KMS-11 (cell line): ENCODE results near the gene ESYT1.

Experiments
- H2AFZ ChIP-seq: fragments of 200-600 bp; sonication (generic); 2 replicates; pipeline ENCODE4 v1.6.1; 2016; ENCODE audit warnings: antibody characterized with exemption, mixed run types, low read depth
- H3K27ac ChIP-seq: fragments of 200-600 bp; sonication (generic); 2 replicates; pipeline ENCODE4 v1.6.1; 2016; ENCODE audit warnings: mild to moderate bottlenecking, mixed run types
- H3K27me3 ChIP-seq: fragments of 200-600 bp; sonication (generic); 2 replicates; pipeline ENCODE4 v1.6.1; 2017; ENCODE audit warnings: mild to moderate bottlenecking, low read depth, mixed run types, moderate library complexity; ENCODE audit not compliant: insufficient read depth
- H3K36me3 ChIP-seq: fragments of 200-600 bp; sonication (generic); 2 replicates; pipeline ENCODE4 v1.6.1; 2017; ENCODE audit warnings: mild to moderate bottlenecking, mixed run types; ENCODE audit not compliant: insufficient read depth
- H3K4me1 ChIP-seq: fragments of 200-600 bp; sonication (generic); 2 replicates; pipeline ENCODE4 v1.6.1; 2016; ENCODE audit warnings: mild to moderate bottlenecking, low read depth, mixed run types; ENCODE audit not compliant: poor library complexity, severe bottlenecking
- H3K4me2 ChIP-seq: fragments of 200-600 bp; sonication (generic); 2 replicates; pipeline ENCODE4 v1.7.0; 2016; ENCODE audit warnings: mild to moderate bottlenecking, mixed run types
- H3K4me3 ChIP-seq: fragments of 200-600 bp; sonication (generic); IDR thresholded peaks from 2 replicates; pipeline ENCODE4 v1.6.1; 2017; ENCODE audit warnings: low read depth, low read length, mixed read lengths; ENCODE audit not compliant: insufficient read depth
- H3K79me2 ChIP-seq: fragments of 200-600 bp; sonication (generic); 2 replicates; pipeline ENCODE4 v1.6.1; 2016; ENCODE audit warnings: low read depth, mixed run types; ENCODE audit not compliant: insufficient read depth
- H3K9ac ChIP-seq: fragments of 200-600 bp; sonication (generic); 2 replicates; pipeline ENCODE4 v1.6.1; 2016; ENCODE audit warnings: mild to moderate bottlenecking, mixed run types
- H4K20me1 ChIP-seq: fragments of 200-600 bp; sonication (generic); 2 replicates; pipeline ENCODE4 v1.6.1; 2016; ENCODE audit warnings: mild to moderate bottlenecking, mixed run types; ENCODE audit not compliant: insufficient read depth
- TF ChIP-seq, protein P1 (sequence below): fragments of 200-600 bp; sonication (generic); conservative IDR thresholded peaks from 2 replicates; pipeline ENCODE4 v1.6.1; 2017; ENCODE audit warnings: low read depth, mild to moderate bottlenecking, antibody characterized with exemption, low read length, moderate library complexity, mixed read lengths

The ESYT1 gene

DNA sequence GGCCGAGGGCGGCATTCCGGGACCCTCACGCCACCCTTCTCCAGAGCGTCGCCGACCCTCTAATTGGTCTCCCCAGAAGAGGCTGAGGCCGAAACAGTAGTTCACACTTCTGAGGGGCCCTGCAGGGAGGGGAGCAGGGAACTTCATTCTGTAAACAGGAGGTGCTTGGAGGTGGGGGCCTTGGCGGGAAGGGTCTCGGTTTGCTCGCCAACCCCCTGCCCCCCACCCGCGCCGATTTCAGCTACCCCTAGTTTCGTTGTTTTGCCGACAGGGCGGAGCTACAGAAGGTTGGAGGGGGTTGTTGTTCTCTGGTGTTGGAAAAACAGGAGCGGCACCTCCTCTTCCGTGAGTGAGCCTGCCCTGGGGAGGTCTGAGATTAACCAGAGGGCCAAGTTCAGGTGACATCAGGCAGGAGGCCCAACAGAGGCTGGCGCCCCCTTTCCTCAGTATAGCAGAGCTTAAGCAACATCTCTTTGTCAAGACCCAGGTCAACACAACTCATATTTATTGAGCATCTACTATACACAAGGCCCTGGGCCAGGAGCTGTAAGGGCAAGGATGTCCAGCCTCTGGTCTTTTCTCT lies 47.4 kb upstream of the ESYT1 start:
- no peaks in the 10 kb centered on the region for H4K20me1 ChIP-seq
- no peaks in the 10 kb centered on the region for H3K36me3 ChIP-seq
- H3K4me1 ChIP-seq: peaks cover 13% of the 10 kb centered on the region
- H3K27me3 ChIP-seq: peaks cover 33% of the 10 kb centered on the region; the same call in 1 of the 2 replicates
- no peaks in the 10 kb centered on the region for H3K79me2 ChIP-seq
- no peak overlapping the region for H3K27ac ChIP-seq
- peak overlapping the region; percentile 88; the same call in 1 of the 2 replicates for H3K4me2 ChIP-seq
- no peak overlapping the region for H3K4me3 ChIP-seq
- TF ChIP-seq, protein P1, sequence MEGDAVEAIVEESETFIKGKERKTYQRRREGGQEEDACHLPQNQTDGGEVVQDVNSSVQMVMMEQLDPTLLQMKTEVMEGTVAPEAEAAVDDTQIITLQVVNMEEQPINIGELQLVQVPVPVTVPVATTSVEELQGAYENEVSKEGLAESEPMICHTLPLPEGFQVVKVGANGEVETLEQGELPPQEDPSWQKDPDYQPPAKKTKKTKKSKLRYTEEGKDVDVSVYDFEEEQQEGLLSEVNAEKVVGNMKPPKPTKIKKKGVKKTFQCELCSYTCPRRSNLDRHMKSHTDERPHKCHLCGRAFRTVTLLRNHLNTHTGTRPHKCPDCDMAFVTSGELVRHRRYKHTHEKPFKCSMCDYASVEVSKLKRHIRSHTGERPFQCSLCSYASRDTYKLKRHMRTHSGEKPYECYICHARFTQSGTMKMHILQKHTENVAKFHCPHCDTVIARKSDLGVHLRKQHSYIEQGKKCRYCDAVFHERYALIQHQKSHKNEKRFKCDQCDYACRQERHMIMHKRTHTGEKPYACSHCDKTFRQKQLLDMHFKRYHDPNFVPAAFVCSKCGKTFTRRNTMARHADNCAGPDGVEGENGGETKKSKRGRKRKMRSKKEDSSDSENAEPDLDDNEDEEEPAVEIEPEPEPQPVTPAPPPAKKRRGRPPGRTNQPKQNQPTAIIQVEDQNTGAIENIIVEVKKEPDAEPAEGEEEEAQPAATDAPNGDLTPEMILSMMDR: peak; percentile 33
- H3K9ac ChIP-seq: no peak overlapping the region
- peak overlapping the region; percentile 92 for H2AFZ ChIP-seq

DNA sequence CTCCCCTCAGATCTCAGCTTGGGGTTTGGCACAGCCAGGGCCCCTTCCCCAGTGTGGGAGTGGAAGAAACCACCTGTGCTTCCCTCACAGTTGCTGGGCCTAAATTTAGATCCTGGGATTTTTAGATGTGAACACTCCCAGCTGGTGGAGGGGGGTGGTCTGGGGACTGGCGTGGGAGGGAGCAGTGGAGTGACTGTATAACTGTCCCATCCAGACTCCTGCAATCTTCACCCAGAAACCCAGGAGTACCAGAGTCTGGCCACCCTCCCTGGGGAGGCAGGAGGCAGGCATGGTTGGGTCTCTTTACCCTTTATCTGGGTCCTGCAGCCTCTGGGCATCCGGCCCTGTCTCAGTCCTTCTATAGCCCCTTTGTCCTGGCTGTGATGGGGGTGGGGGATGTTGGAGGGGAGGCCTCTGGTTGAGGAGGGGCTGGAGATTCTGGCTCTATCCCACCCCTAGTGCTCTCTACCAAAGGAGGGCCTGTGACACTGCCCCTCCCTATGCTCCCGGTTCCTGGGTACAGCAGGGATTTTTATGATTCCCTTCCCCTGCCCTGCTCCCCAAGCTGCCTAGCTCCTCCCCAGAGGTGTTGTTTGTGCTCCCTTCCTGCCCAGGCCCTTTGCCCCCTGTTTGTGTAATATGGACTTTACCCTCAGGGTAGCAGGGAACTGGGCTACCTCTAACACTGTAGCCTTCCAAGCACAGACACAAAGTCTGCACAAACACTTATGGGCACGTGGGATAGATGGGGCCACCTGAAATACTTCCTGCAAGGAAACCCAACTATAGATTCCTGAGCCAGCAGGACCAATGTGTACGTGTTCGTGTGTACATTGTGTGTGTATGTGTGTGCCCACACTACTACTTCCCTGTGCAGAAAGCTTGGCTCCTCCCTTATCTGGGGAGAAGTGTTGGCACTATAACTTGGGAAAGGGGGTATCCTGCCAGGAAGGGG lies 46.4 kb upstream of the ESYT1 start:
- H3K9ac ChIP-seq: no peak overlapping the region
- no peak overlapping the region for H2AFZ ChIP-seq
- no peak overlapping the region for H3K27ac ChIP-seq
- H3K4me3 ChIP-seq: no peak overlapping the region
- H3K4me2 ChIP-seq: no peak overlapping the region
- peaks cover 33% of the 10 kb centered on the region; the same call in 1 of the 2 replicates for H3K27me3 ChIP-seq
- no peaks in the 10 kb centered on the region for H4K20me1 ChIP-seq
- TF ChIP-seq, protein P1: no peak
- peaks cover 13% of the 10 kb centered on the region for H3K4me1 ChIP-seq
- no peaks in the 10 kb centered on the region for H3K79me2 ChIP-seq
- no peaks in the 10 kb centered on the region for H3K36me3 ChIP-seq

DNA sequence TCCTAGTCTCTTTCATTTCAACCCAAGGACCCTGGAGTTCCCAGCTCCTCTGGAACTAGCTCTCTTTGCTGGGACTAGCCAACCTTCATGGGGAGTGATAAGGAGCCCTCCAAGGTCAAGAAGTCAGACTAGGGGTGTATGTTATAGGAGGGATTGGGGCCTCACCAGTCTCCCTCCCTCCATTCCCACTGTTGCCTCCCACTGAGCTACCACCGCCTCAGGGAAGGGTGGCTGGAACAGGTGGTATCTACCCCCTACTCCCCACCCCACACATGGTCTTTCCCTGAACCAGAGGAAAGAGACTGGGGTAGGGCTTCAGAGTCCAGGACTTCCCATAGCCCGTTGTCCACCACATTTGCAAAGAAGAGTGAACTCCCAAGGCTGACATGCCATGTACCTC lies 45.7 kb upstream of the ESYT1 start:
- Histone ChIP-seq H4K20me1 (no peaks in the 10 kb centered on the region), H3K4me1 (peaks cover 13% of the 10 kb centered on the region), H3K27me3 (peaks cover 33% of the 10 kb centered on the region; the same call in 1 of the 2 replicates), H2AFZ (no peak overlapping the region), H3K9ac (no peak overlapping the region), H3K27ac (no peak overlapping the region), H3K4me2 (no peak overlapping the region), H3K36me3 (no peaks in the 10 kb centered on the region), H3K4me3 (no peak overlapping the region), H3K79me2 (no peaks in the 10 kb centered on the region)
- TF ChIP-seq, protein P1: no peak

DNA sequence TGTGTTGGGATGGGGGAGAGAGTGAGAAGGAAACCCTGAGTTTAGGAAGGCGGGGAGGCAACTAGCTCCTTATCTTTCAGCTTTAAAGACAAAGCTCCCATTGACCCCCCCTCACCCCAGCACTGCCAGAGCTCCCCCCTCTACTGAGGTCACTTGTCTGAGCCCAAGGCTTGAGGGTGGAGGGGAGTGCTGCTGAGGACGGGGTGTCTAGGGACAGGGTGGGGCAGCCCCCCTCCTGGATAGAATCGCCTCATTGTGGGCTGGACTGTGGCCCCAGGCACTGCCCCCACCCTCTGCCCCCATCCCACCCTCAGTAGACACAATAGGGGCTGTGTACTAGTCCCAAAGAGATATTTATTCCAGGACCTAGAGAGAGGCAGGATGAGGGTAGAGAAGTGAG lies 45.1 kb upstream of the ESYT1 start:
- no peak overlapping the region for H3K9ac ChIP-seq
- TF ChIP-seq, protein P1: no peak
- peaks cover 13% of the 10 kb centered on the region for H3K4me1 ChIP-seq
- H3K4me2 ChIP-seq: no peak overlapping the region
- no peaks in the 10 kb centered on the region for H3K36me3 ChIP-seq
- H4K20me1 ChIP-seq: no peaks in the 10 kb centered on the region
- H2AFZ ChIP-seq: no peak overlapping the region
- no peak overlapping the region for H3K4me3 ChIP-seq
- no peaks in the 10 kb centered on the region for H3K79me2 ChIP-seq
- no peak overlapping the region for H3K27ac ChIP-seq
- peaks cover 33% of the 10 kb centered on the region; the same call in 1 of the 2 replicates for H3K27me3 ChIP-seq
